ENCODE data around the gene GPR15LG. TPM values are rescaled to one million over a fixed set of nuclear protein-coding genes. Genes with fewer than 3 reads are reported as not detected.

The GPR15LG gene
- total RNA-seq, 1 donor from 2014 or later, result not detected

DNA sequence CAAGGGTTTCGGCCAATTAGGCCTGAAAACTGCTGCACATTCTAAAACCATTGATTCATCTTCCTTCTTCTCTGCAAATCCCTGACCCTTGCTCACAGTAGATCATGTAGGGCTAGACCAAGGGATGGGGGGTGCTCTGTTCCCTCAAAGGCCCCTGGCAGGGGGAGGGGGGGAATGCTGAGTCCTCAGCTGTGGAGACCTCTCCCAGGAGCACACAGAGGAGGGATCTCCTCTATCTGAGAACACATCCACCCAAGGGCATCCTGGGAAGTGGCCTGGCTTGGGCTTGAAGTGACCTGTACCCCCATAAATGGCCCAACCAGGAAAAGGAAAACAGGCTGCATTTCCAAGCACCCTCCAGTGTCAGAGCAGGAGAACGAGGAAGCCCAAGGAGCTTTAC lies 19.7 kb downstream of the GPR15LG start:
- intact Hi-C loops (cut with micrococcal nuclease), result no loop called here

DNA sequence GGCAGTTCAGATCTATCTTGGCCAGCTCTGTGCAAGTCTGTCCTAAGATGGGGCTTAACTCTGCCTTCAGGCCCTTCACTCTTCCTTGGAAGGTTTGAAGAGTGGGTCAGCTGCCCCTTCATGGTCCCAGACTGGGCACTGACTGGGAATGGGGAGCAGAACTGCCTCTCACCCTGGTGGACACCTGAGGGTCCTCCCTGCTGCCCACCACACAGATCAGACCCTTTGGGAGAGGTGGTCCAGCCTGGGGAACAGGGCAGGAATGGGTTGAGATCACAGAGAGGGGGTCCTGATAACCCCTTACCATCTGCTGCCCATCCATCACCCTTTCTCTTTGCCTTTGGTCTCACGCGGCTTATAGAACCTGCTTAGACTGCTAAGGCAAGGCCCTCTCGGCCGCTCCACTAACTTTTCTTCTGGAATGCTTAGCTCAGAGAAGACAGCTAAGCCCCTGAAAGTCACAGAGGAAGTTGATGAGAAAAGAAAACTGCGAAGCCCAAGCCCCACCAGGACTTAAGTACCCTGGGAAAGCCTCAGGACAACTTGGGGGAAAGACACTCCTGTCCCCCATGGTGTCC lies 20.3 kb downstream of the GPR15LG start:
- intact Hi-C loops (cut with micrococcal nuclease), result no loop called here

DNA sequence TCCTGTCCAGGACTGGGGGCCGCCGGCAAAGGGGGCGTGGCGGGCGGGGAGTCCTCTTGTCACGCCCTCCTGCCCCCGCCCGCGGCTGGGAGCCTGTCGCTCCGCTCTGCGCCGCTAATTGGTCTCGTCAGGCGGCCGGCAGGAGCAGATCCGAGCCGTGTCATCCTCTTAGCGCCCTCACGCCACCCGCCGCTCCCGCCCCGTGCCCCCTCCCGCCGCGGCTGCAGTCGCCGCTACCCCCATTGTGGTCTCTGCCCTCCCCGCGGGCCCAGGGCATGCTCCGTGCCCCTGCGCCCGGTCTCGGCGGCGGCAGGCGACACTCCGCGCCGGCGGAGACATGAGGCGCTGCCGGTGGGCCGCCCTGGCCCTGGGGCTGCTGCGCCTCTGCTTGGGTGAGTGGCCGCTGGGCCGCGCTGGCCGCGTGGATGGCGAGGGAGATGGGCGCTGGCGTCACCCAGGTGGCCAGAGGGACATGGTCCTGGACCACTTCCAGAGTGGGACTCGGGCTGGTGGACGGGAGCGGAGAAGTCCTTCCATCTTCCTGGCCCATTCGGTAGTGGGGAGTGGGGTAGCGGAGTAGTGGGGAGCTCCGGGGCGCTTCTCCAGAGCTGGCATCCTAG lies 20.9 kb downstream of the GPR15LG start, which contains the start of gene CDHR1:
CDHR1 (plus strand) TSS at position 114 of the 620 bp plus-strand sequence; CDS start at position 338, 224 bp downstream.
- intact Hi-C loops (cut with micrococcal nuclease), result no loop called here

DNA sequence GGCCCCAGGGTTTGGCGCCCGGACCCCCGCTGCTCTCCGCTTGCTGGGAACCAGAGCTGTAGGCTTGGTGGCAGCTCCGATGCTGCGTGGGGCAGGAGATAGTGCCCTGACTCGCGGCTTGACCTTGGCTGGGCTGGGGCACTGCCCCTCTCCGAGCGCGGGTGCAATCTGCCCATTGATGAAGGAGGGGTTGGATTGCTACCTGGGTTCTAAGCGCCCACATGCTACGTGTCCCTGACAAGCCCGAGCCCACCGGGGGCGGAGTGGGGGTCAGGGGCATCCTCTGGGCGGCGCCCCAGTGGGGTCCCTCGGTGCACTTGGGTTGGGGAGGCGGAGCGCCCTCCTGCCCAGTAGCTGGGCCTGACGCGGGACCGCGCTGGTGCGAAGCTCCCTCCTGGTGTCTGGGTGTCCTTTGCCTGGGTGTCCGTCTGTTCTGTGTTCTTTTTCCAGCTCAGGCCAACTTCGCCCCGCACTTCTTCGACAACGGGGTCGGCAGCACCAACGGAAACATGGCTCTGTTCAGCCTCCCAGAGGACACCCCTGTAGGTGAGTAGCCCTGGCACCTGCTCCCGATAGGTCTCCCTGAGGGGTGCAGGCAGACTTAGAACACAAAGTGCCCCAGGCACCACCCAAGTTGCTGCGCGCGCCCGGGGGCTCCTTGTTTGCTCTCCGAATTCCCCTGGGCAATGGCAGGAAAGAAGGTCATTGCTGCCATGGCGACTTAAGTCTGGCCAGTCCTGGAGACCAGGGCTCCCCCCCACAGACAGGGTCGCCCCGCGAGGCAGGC lies 21.6 kb downstream of the GPR15LG start:
- intact Hi-C loops (cut with micrococcal nuclease), result no loop called here

DNA sequence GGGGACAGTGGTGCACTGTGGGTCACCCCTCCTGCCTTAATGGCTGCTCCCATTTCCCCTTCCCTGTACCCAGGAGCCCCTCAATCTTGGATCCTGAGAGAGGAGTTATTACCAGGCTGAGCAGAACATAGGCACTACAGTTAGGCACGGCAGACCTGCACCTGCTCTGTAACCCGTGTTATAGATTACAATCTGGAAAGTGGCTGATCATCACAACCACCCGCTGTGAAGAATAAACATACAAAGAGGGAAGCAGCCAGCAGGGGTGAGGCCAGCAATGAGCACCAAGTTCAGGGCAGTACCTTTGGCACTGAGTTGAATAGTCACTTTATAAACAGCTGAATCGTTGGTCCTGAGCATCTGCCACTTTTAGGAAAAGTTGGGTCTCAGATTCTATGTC lies 22.5 kb downstream of the GPR15LG start:
- intact Hi-C loops (cut with micrococcal nuclease), result no loop called here

DNA sequence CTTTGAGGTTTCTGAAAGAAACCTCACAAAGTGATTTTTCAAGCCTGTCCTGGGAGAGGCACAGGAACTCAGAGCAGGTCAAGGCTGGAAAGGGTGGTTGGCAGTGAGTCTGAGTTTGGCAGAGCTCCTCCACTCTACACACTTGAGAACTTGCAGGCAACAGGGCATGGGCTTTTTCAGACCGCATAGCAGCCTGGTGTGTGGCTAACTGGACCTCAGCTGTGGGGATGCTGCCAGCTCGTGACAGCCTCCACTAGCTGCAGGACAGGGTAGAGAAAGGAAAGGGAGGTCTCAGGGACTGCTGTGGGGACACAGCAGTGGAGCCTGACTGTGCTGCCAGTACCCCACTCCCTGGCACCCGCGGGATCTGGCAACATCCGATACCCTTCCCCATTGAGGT lies 23.3 kb downstream of the GPR15LG start:
- intact Hi-C loops (cut with micrococcal nuclease), result no loop called here

DNA sequence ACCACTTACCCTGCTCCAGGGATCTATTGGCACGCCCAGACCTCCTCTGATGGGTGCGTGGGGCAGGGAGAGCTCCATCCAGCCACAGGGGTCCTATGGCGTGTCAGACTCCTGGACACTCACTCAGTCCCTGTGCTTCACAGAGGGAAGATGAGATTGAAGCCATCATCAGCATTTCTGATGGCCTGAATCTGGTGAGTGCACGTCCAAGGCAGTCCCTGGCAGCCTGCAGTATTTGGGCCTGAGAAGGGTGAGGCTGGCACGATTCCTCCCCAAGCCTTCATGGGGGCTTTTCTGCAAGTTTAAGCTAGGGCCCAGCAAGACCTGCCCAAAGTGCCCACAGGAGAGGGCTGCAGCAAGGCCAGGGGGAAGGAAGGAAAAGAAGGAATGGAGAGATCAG lies 24.0 kb downstream of the GPR15LG start:
- intact Hi-C loops (cut with micrococcal nuclease), result no loop called here

DNA sequence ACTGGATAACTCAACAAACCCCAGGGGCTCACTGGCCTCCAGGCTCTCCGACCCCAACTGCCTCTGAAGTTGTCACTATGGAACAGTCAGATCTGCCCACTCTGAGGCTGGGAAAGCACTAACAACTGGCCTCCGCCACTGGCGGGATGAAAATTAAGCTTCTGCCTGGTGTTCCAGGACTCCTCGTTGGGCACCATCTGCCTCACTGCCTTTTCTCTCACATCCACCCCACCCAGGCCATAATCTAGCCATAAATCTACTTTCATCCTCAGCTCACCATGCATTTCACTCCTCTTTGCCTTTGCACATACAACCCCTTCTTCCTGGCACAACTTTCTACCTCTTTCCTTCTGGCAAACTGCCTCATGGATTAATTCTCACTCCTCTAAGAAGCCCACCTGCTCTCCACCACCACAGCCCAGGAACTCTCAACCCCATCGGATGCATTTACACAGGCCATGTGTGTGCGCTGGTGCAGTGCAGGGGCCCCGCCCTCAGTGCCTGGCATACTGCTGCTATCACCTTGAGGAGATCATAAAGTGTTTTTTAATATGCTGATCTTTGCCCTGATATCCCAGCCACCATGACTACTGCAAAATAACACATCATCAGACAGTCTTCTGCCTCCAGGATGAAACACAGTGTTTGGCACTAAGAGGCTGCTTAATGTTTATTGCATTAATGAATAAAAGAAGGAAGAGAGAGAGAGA lies 24.8 kb downstream of the GPR15LG start:
- intact Hi-C loops (cut with micrococcal nuclease), result no loop called here

DNA sequence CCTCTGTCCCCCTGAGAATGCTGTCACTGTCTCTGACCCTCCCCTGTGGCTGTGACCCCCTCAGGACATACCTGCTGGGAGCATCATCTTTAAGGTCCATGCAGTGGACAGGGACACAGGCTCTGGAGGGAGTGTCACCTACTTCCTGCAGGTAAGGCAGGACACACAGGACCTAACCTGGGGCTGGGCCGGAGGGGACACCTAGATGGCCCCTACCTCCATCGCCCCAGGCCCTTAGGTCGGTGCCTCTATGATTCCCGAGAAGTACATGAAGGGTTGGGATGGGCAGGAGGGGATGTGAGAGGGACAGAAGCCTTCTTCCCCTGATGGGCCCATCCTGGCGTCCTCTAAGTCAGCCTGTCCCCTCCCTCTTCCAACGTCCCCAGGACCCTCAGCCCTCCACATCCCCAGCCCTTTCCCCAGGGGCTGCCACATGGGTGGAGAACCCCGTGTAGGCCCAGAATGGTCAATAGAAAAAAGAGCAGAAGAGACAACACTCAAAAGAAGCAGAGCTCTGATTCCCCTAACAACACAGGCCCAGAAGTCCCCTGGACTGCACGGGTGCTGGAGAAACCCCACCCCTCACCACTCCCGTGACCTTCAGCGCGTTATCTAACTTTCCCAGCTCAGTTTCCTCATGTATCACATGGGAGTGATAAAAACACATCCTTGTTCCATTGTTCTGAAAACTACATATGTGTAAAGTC lies 27.1 kb downstream of the GPR15LG start:
- intact Hi-C loops (cut with micrococcal nuclease), result no loop called here

DNA sequence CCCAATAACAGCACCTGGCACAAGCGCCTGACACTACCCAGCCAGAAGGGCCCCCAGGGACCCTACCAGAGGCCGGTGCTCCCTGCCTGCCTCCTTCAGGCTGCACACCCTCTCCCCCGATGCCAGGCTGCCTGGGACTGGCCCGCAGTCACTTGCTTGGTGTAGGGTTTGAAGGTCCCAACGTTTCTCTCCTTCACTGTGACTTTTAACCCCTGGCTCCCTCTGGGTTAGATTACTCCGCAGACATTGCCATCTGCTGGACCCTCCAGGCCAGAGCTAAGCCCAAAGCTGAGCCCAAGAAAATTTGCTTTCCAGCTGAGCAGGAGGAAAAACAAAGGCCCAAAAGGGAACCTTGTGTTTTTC lies 27.6 kb downstream of the GPR15LG start:
- intact Hi-C loops (cut with micrococcal nuclease), result no loop called here

DNA sequence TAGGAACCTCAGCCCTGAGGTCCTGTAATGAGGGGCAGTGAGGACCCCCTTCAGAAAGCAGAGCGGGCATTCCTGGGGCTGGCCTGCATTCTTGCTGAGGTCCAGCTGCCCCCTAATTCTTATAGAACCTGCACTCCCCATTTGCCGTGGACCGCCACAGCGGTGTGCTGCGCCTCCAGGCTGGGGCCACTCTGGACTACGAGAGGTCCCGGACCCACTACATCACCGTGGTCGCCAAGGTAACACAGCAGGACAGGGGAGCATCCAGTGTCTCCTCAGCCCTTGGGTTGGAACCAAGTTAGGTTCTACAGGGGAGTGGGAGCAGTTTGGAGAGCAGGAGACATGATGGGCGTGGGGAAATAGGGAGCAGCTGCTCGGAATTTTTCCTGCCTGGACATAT lies 28.1 kb downstream of the GPR15LG start:
- intact Hi-C loops (cut with micrococcal nuclease), result no loop called here

DNA sequence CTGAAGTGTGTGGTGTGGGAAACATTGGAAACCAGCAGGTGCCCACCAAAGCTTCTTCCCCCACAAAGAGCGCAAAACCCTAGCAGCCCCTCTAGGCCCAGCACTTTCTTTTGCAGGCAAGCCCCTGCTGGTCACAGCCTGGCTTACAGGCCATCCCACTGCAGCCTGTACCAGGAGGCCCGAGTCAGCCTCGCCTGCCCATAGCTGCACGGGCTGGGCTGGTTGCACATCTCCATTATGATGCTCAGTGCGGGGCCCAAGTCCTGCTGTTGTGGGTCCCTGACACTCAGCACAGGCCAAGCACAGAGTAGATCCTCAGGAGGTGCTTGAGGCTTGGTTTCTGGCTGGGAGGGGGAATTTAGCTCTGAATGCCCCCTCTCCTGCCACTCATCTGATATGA lies 28.7 kb downstream of the GPR15LG start:
- intact Hi-C loops (cut with micrococcal nuclease), result no loop called here

DNA sequence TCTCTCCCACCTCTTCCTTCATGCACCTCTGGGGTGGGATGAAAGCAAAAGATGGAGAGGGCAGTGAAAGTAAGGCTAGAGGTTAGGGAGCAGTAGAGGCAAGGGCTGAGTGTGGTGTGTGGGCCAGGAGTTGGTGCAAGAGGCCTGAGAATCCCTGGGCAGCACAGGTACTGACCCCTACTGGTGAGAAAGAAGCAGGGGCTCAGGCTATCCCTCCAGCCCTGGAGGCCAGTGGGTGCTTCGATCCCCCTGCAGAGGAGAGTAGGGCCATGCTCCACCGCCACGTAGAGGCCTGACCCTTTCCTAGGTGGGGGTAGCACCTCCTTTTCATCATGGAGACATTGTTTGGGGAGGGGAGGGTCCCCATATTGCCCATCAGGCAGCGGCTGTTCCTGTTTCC lies 30.5 kb downstream of the GPR15LG start:
- intact Hi-C loops (cut with micrococcal nuclease), result no loop called here

DNA sequence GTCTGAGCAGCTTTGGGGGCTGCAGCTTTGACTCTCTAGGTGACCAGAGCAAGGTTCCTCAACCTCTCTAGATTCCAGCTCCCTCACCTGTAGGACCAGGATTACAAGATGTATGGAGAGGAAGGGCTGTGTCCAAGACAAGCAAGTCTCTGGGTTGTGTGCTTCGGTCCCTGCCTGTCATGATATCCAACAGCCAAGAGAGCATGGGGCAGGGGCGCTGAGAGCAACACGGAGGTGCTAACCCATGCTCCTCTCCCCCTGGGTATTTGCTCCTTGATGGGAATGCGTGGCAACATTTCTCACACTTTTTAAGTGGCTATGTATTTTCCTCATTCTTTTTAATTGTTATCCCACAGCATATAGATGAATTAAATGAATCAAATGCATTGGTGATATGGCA lies 31.0 kb downstream of the GPR15LG start:
- intact Hi-C loops (cut with micrococcal nuclease), result loop anchor here (1.0 kb wide), 1 partner anchor 56 kb away; no protein-coding TSS in a partner anchor

DNA sequence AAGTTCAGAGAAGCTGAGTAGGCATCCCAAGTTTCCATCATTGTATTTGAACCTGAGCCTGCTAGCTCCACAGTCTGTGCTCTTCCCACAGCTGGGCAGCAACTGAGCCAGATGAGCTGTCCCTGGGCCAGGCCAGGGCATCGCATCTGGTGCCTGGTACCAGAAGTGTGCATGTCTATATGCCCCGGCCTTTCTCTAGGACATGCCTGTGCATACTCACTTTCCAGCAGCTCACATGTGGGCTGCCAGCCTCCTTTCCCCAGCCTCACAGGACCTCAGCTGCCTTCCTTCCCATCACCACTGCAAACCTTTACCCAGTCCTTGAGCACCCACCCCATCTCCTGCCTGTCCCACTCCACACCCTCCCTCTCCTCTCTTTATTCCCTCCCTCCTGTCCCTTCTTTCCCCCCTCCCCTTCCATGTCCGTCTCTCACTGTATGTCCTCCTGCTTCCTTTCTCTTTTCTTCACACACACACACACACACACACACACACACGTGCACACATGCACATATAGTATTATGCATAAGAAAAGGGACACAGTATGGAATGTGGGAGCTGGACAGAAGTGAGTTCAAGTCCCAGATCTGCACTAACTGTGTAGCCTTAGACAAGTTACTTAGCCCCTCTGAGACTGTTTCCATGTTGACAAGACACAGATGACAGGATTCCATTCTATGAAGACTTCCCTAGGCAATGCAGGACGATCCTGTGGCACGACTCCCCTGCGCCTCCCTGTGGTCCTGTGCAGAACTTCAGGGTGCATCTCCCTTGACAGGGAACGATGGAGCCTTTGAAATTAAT lies 31.6 kb downstream of the GPR15LG start:
- intact Hi-C loops (cut with micrococcal nuclease), result loop anchor here (1.0 kb wide), 1 partner anchor 57 kb away; no protein-coding TSS in a partner anchor

DNA sequence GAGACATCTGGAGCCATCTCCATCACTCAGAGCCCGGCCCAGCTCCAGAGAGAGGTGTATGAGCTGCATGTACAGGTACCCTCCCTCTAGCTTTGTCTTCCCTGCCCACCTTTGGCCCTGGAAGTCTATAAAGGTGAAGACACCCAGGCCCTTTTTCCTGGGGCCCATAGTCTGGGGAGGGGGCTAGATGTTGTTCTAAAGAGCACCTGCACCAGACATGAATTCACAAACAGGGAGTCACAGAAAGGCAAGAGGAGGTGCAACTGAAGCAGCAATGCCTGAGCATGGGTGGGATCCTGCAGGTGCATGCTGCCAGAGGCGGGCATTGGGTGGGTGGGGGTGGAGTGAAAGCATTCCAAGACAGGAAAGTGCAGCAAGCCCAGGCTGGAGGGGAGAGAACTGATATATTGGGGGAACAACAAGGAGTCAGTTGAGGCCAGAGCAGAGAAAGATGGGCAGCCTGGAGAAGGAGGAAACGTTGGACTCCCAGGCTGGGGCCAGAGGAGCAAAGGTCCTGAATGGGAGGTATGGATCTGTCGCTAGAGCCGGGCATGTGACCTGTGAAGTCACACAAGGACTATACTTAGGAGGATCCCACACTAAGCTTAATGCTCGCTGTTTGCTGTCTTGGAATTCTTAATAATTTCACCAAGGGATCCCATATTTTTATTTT lies 32.4 kb downstream of the GPR15LG start:
- intact Hi-C loops (cut with micrococcal nuclease), result loop anchor here (1.0 kb wide), 1 partner anchor 58 kb away; no protein-coding TSS in a partner anchor

DNA sequence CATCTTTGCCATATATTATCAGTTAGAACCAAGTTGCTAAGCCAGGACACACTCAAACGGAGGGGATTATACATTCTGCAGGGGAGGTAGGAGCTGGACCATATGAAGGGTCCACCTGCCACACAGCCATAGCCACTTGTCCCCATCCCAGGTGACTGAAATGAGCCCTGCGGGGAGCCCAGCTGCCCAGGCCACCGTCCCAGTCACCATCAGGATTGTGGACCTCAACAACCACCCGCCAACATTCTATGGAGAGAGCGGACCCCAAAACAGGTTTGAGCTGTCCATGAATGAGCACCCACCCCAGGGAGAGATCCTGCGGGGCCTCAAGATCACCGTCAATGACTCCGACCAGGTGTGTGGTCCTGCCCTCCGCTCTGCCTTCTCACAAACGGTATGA lies 34.4 kb downstream of the GPR15LG start:
- intact Hi-C loops (cut with micrococcal nuclease), result no loop called here

DNA sequence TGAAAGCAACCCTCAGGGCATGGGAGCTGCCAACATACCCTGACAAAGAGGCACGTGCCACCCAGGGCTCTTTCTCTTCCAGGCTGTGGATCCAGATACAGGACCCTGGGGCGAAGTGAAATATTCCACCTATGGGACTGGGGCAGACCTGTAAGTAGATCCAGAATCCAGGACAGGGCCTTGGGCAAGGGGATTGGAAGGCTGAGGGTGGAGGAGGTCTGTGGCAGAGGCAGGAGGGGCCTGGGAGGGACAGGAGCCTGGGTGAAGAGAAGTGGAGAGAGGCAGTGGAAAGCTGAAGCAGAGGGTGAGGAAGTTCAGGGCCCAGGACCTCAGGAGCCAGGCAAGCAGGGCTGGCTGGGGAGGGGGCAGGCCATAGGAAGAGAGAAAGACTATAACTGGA lies 38.0 kb downstream of the GPR15LG start:
- intact Hi-C loops (cut with micrococcal nuclease), result no loop called here

DNA sequence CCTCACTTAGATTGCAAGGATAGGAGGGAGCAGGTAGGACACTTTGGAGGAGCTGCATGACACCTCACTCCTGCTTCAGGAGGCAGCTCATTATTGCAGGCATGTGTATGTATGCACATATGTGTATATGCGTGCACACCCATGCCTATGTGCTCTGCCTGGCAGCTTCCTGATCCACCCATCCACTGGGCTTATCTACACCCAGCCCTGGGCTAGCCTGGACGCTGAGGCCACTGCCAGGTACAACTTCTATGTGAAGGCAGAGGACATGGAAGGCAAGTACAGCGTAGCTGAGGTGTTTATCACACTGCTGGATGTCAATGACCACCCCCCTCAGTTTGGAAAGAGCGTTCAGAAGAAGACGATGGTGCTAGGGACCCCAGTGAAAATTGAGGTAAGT lies 38.4 kb downstream of the GPR15LG start:
- intact Hi-C loops (cut with micrococcal nuclease), result no loop called here

DNA sequence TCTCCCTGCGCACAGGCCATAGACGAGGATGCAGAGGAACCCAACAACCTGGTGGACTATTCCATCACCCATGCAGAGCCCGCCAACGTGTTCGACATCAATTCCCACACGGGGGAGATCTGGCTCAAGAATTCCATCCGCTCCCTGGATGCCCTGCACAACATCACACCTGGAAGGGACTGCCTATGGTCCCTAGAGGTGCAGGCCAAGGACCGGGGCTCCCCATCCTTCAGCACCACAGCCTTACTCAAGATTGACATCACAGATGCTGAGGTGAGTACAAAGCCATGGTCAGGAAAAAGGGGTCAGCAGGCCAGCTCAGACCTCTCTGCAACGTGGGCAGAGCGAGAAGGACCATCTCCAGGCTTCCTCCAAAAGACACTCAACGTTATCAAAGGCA lies 39.5 kb downstream of the GPR15LG start:
- intact Hi-C loops (cut with micrococcal nuclease), result no loop called here

Data from T-helper 2 cell treated with Interferon-gamma antibody and Interleukin-4, amounts not matched to agents 100 ng/mL and 5 ng/mL, for 36 hours (primary cell).